PC-9 (cell line): ENCODE measurements around the gene DIP2C.

Source experiments
- EZH2 ChIP-seq: fragments of 200-600 bp; sonication (generic); IDR thresholded peaks from 2 replicates; pipeline ENCODE4 v1.8.0; 2017; ENCODE audit warnings: antibody characterized with exemption, low read depth
- TF ChIP-seq, protein P1 (sequence below): fragments of 200-600 bp; sonication (generic); conservative IDR thresholded peaks from 2 replicates; pipeline ENCODE4 v1.6.1; 2017; ENCODE audit warnings: mixed run types, antibody characterized with exemption, mild to moderate bottlenecking, moderate library complexity

DNA sequence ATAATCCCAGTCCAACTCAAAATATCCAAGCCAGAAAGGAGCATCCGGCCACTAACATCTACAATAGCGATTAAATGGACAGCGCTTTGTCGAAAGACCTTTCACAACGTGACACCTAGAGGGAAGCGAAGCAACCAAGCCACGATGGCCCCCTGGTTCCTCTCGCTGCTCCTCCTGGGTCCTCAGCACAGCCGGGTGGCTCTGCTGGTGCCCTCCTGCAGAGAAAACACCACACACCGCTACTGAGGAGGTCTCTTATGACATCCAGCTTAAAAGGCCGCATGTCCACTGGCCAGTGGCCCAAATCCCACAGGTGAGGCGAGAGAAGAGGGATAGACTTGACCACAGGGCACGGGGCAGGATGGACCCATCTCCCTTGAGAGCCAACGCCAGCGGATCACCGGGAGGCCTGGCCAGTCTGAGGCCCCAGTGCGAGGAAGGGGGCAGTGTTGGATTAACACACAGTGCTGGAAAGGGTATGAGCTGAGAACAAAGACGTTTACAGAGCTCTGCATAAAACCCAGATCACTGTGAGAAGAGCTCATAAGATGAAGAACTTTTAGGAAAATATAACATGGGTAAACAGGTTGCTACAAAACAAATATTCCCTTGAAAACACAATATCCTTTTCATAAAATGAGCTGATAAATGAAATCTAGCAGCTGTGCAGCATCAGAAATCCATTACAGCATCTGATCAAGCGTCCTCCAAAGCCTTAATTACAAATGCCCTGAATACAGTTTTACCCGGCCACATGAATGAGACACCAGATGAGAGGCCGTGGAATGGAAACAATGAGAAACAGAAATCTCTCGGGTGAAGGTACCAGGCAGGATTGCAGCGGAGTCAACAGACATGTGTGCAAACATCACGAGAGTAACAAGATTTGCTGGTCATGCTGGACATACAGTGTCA is 236.7 kb downstream of the DIP2C start:
- TF ChIP-seq, protein P1, sequence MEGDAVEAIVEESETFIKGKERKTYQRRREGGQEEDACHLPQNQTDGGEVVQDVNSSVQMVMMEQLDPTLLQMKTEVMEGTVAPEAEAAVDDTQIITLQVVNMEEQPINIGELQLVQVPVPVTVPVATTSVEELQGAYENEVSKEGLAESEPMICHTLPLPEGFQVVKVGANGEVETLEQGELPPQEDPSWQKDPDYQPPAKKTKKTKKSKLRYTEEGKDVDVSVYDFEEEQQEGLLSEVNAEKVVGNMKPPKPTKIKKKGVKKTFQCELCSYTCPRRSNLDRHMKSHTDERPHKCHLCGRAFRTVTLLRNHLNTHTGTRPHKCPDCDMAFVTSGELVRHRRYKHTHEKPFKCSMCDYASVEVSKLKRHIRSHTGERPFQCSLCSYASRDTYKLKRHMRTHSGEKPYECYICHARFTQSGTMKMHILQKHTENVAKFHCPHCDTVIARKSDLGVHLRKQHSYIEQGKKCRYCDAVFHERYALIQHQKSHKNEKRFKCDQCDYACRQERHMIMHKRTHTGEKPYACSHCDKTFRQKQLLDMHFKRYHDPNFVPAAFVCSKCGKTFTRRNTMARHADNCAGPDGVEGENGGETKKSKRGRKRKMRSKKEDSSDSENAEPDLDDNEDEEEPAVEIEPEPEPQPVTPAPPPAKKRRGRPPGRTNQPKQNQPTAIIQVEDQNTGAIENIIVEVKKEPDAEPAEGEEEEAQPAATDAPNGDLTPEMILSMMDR = no peak
- TF ChIP-seq EZH2 = no peak
